GM19351 (cell line): ENCODE data around the gene HLA-DQB1.
"Not testable (repeated sequence)": the region's sequence is repeated elsewhere in the genome, so short reads cannot be mapped to it uniquely, and the experiment has no call there.

Source experiments
- ATAC-seq: cut with Tn5 transposase; IDR thresholded peaks from one replicate; pipeline ENCODE4 v1.9.1; 2021; ENCODE audit warnings: mild to moderate bottlenecking, moderate library complexity; ENCODE audit not compliant: unreplicated experiment

The HLA-DQB1 gene

GRCh38 chr6:32664354-32664753, 2.1 kb downstream of the HLA-DQB1 start:
- no peak for ATAC-seq

DNA sequence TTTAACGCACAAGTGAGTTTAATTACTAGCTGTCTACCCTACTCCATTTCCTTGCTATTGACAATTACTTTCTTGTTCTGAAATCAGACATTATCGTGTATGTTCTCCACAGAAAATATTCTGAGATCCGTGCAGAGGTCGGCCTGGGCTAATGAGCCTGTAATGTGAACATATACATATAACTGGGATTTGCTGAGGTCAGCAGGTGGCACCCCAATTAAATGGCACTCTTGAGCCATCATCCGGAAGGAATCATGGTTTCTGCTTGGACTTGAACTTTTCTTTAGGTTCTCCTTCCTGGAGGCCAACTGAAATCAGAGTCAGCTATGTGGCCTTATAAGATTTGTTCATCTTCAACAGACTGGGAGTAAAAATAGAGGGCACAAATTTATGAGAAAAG, 3.6 kb downstream of the HLA-DQB1 start:
- no peak for ATAC-seq

DNA sequence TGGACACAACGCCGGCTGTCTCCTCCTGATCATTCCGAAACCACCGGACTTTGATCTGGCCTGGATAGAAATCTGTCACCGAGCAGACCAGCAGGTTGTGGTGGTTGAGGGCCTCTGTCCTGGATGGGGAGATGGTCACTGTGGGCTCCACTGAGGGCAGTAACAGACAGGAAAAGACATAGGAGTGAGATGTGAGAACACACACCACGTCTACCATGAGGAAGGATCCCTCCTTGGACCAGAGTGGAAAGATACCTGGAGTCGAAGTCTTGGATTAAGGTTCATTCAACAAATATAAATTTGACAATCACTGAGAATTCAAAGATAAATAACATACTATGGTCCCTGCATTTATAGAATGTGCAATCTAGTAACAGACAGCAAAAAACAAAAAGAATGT, 4.4 kb downstream of the HLA-DQB1 start:
- no peak for ATAC-seq

GRCh38 chr6:32659856-32660595, 6.4 kb downstream of the HLA-DQB1 start:
- peak; percentile 60 for ATAC-seq

GRCh38 chr6:32658268-32658897, 8.1 kb downstream of the HLA-DQB1 start:
- ATAC-seq, result no peak

GRCh38 chr6:32657819-32658218, 8.6 kb downstream of the HLA-DQB1 start:
- ATAC-seq, result not testable (repeated sequence)

GRCh38 chr6:32657329-32657728, 9.1 kb downstream of the HLA-DQB1 start:
- not testable (repeated sequence) for ATAC-seq

GRCh38 chr6:32655203-32655710, 11.2 kb downstream of the HLA-DQB1 start:
- no peak for ATAC-seq

DNA sequence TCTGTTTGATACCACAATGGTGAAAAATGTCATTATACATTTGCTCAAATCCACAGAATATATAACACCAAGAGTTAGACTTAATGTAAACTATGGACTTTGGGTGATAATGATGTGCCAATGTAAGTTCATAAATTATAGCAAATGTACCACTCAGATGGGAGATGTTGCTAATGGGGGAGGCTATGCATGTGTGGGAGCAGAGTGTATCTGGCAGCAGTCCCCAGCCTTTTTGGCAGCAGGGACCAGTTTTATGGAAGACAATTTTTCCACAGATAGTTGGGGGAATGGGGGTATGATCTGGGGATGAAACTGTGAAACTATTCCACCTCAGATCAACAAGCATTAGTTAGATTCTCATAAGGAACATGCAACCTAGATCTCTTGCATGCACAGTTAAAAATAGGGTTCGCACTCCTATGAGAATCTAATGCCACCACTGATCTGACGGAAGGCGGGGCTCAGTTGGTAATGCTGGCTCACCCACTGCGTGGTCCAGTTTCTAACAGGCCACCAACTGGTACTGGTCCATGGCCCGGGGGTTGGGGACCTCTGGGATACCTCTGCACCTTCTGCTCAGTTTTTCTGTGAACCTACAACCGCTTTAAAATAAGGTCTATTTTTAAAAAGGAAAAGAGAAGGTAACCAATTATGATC, 21.3 kb downstream of the HLA-DQB1 start:
- no peak for ATAC-seq

DNA sequence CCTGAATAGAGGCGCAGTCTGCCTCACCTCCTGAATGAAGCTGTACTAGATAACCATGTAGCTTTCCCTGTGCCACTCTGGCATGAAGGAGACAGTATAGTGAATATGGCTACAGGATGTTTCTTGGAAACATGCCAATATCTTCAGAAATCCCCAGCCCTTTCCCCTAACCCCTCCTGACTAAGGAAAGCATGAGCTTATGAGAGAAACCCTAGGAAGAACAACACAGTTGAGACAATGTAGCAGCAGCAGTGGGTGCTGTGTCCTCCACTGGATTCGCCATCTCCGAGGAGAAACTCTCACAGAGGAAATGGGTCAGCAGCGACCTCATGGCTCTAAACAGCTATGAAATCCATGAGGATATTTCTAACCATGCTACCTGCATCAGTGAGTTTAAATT, 22.6 kb downstream of the HLA-DQB1 start:
- ATAC-seq, result no peak

- ATAC-seq, result no peak
Measured at GRCh38 chr6:32642720-32643106, 23.7 kb downstream of the HLA-DQB1 start.

GRCh38 chr6:32641785-32642719, 24.4 kb downstream of the HLA-DQB1 start:
- not testable (repeated sequence) for ATAC-seq

GRCh38 chr6:32641122-32641521, 25.3 kb downstream of the HLA-DQB1 start:
- ATAC-seq, result no peak

DNA sequence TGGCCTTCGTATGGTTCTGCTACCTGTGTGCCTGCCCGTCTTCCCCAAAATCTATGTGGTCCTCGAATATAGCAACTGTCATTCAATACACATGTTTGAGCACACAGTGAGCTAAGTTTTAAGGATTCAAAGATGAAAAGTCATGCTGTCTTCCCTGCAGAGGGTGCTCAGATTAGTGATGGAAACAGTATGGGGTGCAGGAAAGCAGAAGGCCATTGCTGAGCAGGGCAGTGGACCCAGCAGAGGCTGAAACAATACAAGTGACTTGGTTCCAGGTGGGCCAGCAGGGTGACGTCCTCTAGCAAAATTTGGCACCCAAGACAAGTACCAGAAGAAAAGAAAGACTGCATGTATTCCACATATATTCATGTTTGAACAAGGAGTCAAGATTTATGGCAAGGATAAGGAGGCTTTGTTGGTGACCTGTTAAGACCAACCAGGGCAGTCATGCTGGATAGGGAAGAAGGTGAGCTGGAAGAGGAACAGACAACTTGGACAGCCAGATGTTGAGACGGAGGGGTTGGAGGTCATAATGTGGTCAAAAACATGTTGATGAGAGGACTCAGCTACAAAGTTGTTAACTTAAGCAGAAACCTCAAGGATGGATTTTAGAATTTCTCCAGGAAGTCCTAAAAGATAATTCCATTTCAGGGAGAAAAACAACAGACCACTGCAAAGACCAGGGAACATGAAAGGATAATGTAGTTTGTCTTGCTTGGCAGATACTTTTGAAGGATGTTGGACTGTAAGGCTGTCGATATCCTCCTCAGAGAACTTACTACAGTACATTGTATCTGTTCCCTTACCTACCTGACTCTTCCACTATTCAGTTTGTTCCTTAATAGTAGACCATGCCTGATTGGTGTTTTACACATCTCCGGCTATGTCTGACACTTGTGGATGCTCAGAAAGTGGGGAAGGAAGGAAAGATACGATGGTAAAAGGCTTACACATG, 26.7 kb downstream of the HLA-DQB1 start:
- ATAC-seq, result no peak

DNA sequence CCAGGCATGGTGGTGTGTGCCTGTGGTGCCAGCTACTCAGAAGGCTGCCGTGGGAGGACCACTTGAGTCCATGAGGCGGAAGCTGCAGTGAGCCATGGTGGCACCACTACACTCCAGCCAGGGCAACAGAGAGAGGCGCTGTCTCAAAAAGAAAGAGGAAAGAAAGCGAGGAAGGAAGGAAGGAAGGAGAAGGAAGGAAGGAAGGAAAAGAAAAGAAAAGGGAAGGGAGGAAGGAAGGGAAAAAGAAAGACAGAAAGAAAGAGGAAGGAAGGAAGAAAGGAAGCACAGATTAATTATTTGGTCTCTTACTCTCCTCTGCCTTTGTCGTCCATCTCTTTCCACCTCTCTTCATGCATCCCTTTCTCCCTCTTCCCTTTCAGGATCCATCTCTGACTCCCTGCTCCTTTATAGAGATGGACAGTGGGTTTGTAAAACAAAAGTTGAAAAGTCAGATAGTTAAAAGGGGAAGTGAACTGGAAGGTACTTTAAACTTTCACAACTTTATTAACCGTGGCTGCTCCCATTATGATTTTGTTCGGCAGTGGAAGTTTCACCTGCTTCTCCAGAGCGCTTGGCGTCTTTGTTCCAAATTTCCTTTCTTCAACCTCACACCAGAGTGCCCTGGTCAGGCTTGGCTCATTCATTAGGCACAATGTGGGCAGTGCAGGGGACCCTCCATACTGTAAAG, 27.8 kb downstream of the HLA-DQB1 start:
- no peak for ATAC-seq

DNA sequence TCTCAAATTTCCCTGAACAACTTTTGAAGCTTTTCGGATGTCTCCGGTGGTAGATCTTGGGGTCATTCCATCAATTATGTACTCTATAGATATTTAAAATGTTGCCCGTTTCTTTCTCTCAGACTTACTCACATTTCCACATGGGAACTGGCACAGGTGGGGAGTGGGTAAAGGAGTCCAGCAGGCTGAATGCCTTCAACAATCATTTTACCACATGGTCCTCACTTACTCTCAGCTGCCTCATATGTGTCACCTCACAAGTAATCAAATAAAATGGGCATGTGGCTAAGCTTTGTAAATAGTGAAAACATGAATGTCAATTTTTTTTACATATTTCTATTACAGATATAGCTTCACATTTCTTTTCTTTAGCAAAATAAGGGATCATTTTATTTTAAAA, 28.6 kb downstream of the HLA-DQB1 start:
- ATAC-seq, result no peak

- ATAC-seq, result peak; percentile 78
Measured at GRCh38 chr6:32637219-32637880, 29.1 kb downstream of the HLA-DQB1 start, which contains the start of gene HLA-DQA1. HLA-DQA1 (plus strand) TSS chr6:32637406; CDS start chr6:32637459, 53 bp downstream.

- ATAC-seq, result no peak
Measured at GRCh38 chr6:32635526-32636123, 30.8 kb downstream of the HLA-DQB1 start.
